ENCODE measurements around the gene FLNB.
"Not testable (repeated sequence)": the region's sequence is repeated elsewhere in the genome, so short reads cannot be mapped to it uniquely, and the experiment has no call there.

FLNB gene

GRCh38 chr3:58034738-58035523, 26.7 kb downstream of the FLNB start:
- DNase-seq, result no peak

GRCh38 chr3:58035524-58036255, 27.5 kb downstream of the FLNB start:
- no peak for DNase-seq

- no peak for DNase-seq
Observed at GRCh38 chr3:58036293-58037032, 28.2 kb downstream of the FLNB start.

GRCh38 chr3:58037141-58037910, 29.1 kb downstream of the FLNB start:
- DNase-seq, result no peak

- DNase-seq, result no peak
Observed at GRCh38 chr3:58038675-58039292, 30.6 kb downstream of the FLNB start.

GRCh38 chr3:58039601-58040000, 31.4 kb downstream of the FLNB start:
- DNase-seq, result no peak

GRCh38 chr3:58041182-58041825, 33.1 kb downstream of the FLNB start:
- DNase-seq, result no peak

- no peak for DNase-seq
Observed at GRCh38 chr3:58041826-58042324, 33.7 kb downstream of the FLNB start.

- no peak for DNase-seq
Observed at GRCh38 chr3:58042947-58043707, 34.9 kb downstream of the FLNB start.

- DNase-seq, result no peak
Observed at GRCh38 chr3:58043933-58044332, 35.7 kb downstream of the FLNB start.

GRCh38 chr3:58044691-58045483, 36.7 kb downstream of the FLNB start:
- no peak for DNase-seq

GRCh38 chr3:58047826-58048225, 39.6 kb downstream of the FLNB start:
- no peak for DNase-seq

GRCh38 chr3:58048301-58048700, 40.1 kb downstream of the FLNB start:
- DNase-seq, result no peak

GRCh38 chr3:58049143-58049785, 41.0 kb downstream of the FLNB start:
- no peak for DNase-seq

GRCh38 chr3:58051196-58051595, 43.0 kb downstream of the FLNB start:
- DNase-seq, result no peak

- DNase-seq, result not testable (repeated sequence)
Observed at GRCh38 chr3:58051658-58052261, 43.5 kb downstream of the FLNB start.

- DNase-seq, result no peak
Observed at GRCh38 chr3:58052373-58053273, 44.4 kb downstream of the FLNB start.

- DNase-seq, result no peak
Observed at GRCh38 chr3:58054652-58055051, 46.4 kb downstream of the FLNB start.

Measured in NCI-H2107 (cell line).